ENCODE results near the gene KIRREL2.

DNA sequence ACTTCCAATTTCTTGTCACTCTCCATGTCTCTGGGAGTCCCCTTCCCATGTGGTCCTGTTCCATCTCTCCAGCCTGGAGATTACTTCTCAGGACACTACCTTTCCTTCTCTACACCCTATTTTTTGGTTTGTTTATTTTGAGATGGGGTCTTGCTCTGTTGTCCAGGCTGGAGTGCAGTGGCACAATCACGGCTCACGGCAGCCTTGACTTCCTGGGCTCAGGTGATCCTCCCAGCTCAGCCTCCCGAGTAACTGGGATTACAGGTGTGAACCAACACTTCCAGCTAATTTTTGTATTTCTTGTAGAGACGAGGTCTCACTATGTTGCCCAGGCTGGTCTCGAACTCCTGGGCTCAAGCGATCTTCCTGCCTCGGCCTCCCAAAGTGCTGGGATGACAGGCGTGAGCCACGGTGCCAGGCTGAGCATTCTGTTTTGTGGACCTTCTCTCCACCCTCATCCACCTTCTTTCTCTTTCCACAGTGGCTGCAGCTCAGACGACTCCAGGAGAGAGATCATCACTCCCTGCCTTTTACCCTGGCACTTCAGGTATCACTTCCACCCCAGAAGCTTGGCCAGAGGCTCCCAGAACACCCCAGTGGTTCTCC is 46.3 kb downstream of the KIRREL2 start:
- TF ChIP-seq, protein P1, sequence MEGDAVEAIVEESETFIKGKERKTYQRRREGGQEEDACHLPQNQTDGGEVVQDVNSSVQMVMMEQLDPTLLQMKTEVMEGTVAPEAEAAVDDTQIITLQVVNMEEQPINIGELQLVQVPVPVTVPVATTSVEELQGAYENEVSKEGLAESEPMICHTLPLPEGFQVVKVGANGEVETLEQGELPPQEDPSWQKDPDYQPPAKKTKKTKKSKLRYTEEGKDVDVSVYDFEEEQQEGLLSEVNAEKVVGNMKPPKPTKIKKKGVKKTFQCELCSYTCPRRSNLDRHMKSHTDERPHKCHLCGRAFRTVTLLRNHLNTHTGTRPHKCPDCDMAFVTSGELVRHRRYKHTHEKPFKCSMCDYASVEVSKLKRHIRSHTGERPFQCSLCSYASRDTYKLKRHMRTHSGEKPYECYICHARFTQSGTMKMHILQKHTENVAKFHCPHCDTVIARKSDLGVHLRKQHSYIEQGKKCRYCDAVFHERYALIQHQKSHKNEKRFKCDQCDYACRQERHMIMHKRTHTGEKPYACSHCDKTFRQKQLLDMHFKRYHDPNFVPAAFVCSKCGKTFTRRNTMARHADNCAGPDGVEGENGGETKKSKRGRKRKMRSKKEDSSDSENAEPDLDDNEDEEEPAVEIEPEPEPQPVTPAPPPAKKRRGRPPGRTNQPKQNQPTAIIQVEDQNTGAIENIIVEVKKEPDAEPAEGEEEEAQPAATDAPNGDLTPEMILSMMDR (IDR thresholded peaks at IDR 0.05) = no peak
- TF ChIP-seq POLR2A (IDR thresholded peaks at IDR 0.05) = no peak

All from prostate gland (tissue), 2 donors.